H9 (cell line): Measurements from ENCODE around the gene CTNNBL1. TPM values are rescaled to one million over a fixed set of nuclear protein-coding genes. Genes with fewer than 3 reads are reported as not detected.

Source experiments
- DNase-seq: peaks from one replicate; pipeline ENCODE4 v3.0.0-alpha.2; 2017
- H2AFZ ChIP-seq: one replicate; pipeline ENCODE4 v1.6.1; 2013; ENCODE audit warnings: mild to moderate bottlenecking, low read length, control low read depth, moderate library complexity
- H2AK5ac ChIP-seq: 2 replicates; pipeline ENCODE4 v1.6.1; 2013; ENCODE audit warnings: low read length, control low read depth, mixed read lengths; ENCODE audit not compliant: insufficient read length
- H2BK120ac ChIP-seq: one replicate; pipeline ENCODE4 v1.6.1; 2013; ENCODE audit warnings: low read depth, mild to moderate bottlenecking, low read length, control low read depth, inconsistent platforms; ENCODE audit not compliant: poor library complexity, severe bottlenecking
- H2BK12ac ChIP-seq: 2 replicates; pipeline ENCODE4 v1.6.1; 2013; ENCODE audit warnings: low read length, control low read depth, mixed read lengths, low read depth; ENCODE audit not compliant: insufficient read length
- H2BK15ac ChIP-seq: 2 replicates; pipeline ENCODE4 v1.6.1; 2013; ENCODE audit warnings: low read depth, low read length, control low read depth
- H2BK20ac ChIP-seq: one replicate; pipeline ENCODE4 v1.6.1; 2013; ENCODE audit warnings: low read depth, mild to moderate bottlenecking, low read length, control low read depth, inconsistent platforms; ENCODE audit not compliant: poor library complexity, severe bottlenecking
- H2BK5ac ChIP-seq: 2 replicates; pipeline ENCODE4 v1.6.1; 2013; ENCODE audit warnings: low read length, control low read depth, mixed read lengths; ENCODE audit not compliant: insufficient read length
- H3K14ac ChIP-seq: 2 replicates; pipeline ENCODE4 v1.6.1; 2013; ENCODE audit warnings: low read length, control low read depth; ENCODE audit not compliant: insufficient read depth
- H3K18ac ChIP-seq: 2 replicates; pipeline ENCODE4 v1.6.1; 2013; ENCODE audit warnings: low read depth, mild to moderate bottlenecking, mixed read lengths, low read length, control low read depth; ENCODE audit not compliant: insufficient read length
- H3K23ac ChIP-seq: 2 replicates; pipeline ENCODE4 v1.6.1; 2013; ENCODE audit warnings: low read length, control low read depth, mixed read lengths, low read depth; ENCODE audit not compliant: insufficient read length
- H3K23me2 ChIP-seq: 2 replicates; pipeline ENCODE4 v1.6.1; 2013; ENCODE audit warnings: low read depth, mild to moderate bottlenecking, mixed read lengths, low read length, control low read depth; ENCODE audit not compliant: insufficient read length, poor library complexity, severe bottlenecking
- H3K27ac ChIP-seq: 2 replicates; pipeline ENCODE4 v1.5.1; 2013; ENCODE audit warnings: low read length, control low read depth, mixed read lengths, low read depth; ENCODE audit not compliant: insufficient read length
- H3K27me3 ChIP-seq: 2 replicates; pipeline ENCODE4 v1.6.1; 2013; ENCODE audit warnings: low read length, control low read depth, inconsistent platforms; ENCODE audit not compliant: insufficient read depth
- H3K4ac ChIP-seq: 2 replicates; pipeline ENCODE4 v1.6.1; 2013; ENCODE audit warnings: low read depth, mild to moderate bottlenecking, control low read depth, inconsistent platforms, low read length, moderate library complexity
- H3K4me1 ChIP-seq: 2 replicates; pipeline ENCODE4 v1.6.1; 2013; ENCODE audit warnings: low read length, control low read depth, inconsistent platforms; ENCODE audit not compliant: insufficient read depth
- H3K4me2 ChIP-seq: 2 replicates; pipeline ENCODE4 v1.6.1; 2013; ENCODE audit warnings: low read length, control low read depth, mixed read lengths; ENCODE audit not compliant: insufficient read length, insufficient read depth
- H3K56ac ChIP-seq: 2 replicates; pipeline ENCODE4 v1.6.1; 2013; ENCODE audit warnings: low read depth, mild to moderate bottlenecking, mixed read lengths, low read length, control low read depth; ENCODE audit not compliant: insufficient read length
- H3K79me1 ChIP-seq: 2 replicates; pipeline ENCODE4 v1.6.1; 2013; ENCODE audit warnings: low read depth, mild to moderate bottlenecking, moderate library complexity, low read length, control low read depth, inconsistent platforms; ENCODE audit not compliant: insufficient read depth, poor library complexity, severe bottlenecking
- H3K79me2 ChIP-seq: 2 replicates; pipeline ENCODE4 v1.6.1; 2013; ENCODE audit warnings: low read length, control low read depth, inconsistent platforms; ENCODE audit not compliant: insufficient read depth
- H3K9ac ChIP-seq: 2 replicates; pipeline ENCODE4 v1.6.1; 2013; ENCODE audit warnings: low read length, control low read depth, mixed read lengths; ENCODE audit not compliant: insufficient read length; ENCODE audit errors: extremely low read depth
- H3K9me3 ChIP-seq: one replicate; pipeline ENCODE4 v1.6.1; 2013; ENCODE audit warnings: low read depth, low read length, inconsistent platforms; ENCODE audit not compliant: control insufficient read depth
- H3T11ph ChIP-seq: one replicate; pipeline ENCODE4 v1.6.1; 2013; ENCODE audit warnings: mild to moderate bottlenecking, low read length, control low read depth, inconsistent platforms
- H4K20me1 ChIP-seq: one replicate; pipeline ENCODE4 v1.6.1; 2013; ENCODE audit not compliant: control insufficient read depth, insufficient read length, insufficient read depth
- H4K5ac ChIP-seq: 2 replicates; pipeline ENCODE4 v1.6.1; 2013; ENCODE audit warnings: low read depth, mild to moderate bottlenecking, mixed read lengths, low read length, control low read depth; ENCODE audit not compliant: insufficient read length
- H4K8ac ChIP-seq: replicated peaks from 2 replicates; pipeline ENCODE4 v1.6.1; 2013; ENCODE audit warnings: low read length, control low read depth, mixed read lengths, low read depth; ENCODE audit not compliant: insufficient read length
- H4K91ac ChIP-seq: 2 replicates; pipeline ENCODE4 v1.6.1; 2013; ENCODE audit warnings: low read depth, mild to moderate bottlenecking, moderate library complexity, mixed read lengths, low read length, control low read depth; ENCODE audit not compliant: insufficient read length
- H3K27ac Mint-ChIP-seq, 3 experiments: 2 replicates in 2 of 3; 3 replicates in 1 of 3; pipeline ENCODE4 v1.8.0; 2020 to 2021; ENCODE audit warnings: mixed read lengths in 3 of 3, mild to moderate bottlenecking in 1 of 3, moderate library complexity in 1 of 3
- H3K27me3 Mint-ChIP-seq: 2 replicates; pipeline ENCODE4 v1.8.0; 2021; ENCODE audit warnings: low read depth, mild to moderate bottlenecking, moderate library complexity, mixed read lengths
- H3K36me3 Mint-ChIP-seq, 3 experiments: 2 replicates in 2 of 3; 3 replicates in 1 of 3; pipeline ENCODE4 v1.8.0; 2020 to 2021; ENCODE audit warnings: low read depth in 3 of 3, mixed read lengths in 3 of 3; ENCODE audit not compliant: insufficient read depth in 1 of 3
- H3K4me1 Mint-ChIP-seq, 2 experiments: 2 replicates each; pipeline ENCODE4 v1.8.0; 2020; ENCODE audit warnings: mixed read lengths in 2 of 2
- H3K4me3 Mint-ChIP-seq, 2 experiments: 2 replicates in 1 of 2; 3 replicates in 1 of 2; pipeline ENCODE4 v1.8.0; 2020 to 2021; ENCODE audit warnings: mild to moderate bottlenecking in 2 of 2, mixed read lengths in 2 of 2, moderate library complexity in 1 of 2
- H3K9me3 Mint-ChIP-seq, 2 experiments: 2 replicates in 1 of 2; 3 replicates in 1 of 2; pipeline ENCODE4 v1.8.0; 2020; ENCODE audit warnings: mild to moderate bottlenecking in 2 of 2, mixed read lengths in 2 of 2, moderate library complexity in 1 of 2
- total RNA-seq: library from RNA; stranded (reverse); gene quantifications from 2 replicates; pipeline ENCODE4 v1.2.1, GENCODE V29; 2021
- TF ChIP-seq, protein P1 (sequence below): fragments of 200-600 bp; sonication (generic); conservative IDR thresholded peaks from 3 replicates; pipeline ENCODE4 v1.8.0; 2021; ENCODE audit warnings: antibody characterized with exemption, mild to moderate bottlenecking

The CTNNBL1 gene
- total RNA-seq, 1 experiment from 2014 or later, result 67.2 TPM

DNA sequence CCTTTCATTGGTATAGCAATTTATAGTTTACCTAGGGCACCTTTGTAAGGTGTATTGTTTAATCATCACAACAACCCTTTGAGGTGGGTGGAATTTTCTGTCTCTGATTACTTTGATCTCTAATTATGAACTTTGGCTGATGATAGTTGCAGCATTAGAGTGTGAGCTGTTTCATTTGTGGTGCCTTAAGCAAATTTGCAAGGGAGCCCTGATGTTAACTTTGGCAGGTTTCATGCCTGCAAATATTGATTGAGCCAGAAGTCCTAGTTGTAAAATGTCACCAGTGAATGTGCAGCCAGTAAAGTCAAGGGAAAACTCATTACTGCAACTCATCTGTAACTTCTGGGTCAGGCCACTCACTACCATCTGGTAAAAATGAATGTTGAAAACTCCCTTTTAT lies 29.8 kb downstream of the CTNNBL1 start:
- H3K27ac Mint-ChIP-seq, result no peak overlapping the region

More for the DNA sequence above, 29.8 kb downstream of the CTNNBL1 start:
- no peak overlapping the region for H4K91ac ChIP-seq
- no peak overlapping the region for H3K23ac ChIP-seq
- H3K4me1 Mint-ChIP-seq, result peaks cover 28 to 35% of the 10 kb centered on the region in 2 experiments
- H3K4me1 ChIP-seq, result peaks cover 4% of the 10 kb centered on the region; the same call in 1 of the 2 replicates
- no peak overlapping the region for H3K56ac ChIP-seq
- no peak overlapping the region for H2AK5ac ChIP-seq
- no peak overlapping the region for H3K14ac ChIP-seq
- no peak overlapping the region for H4K8ac ChIP-seq
- no peaks in the 10 kb centered on the region for H3K27me3 ChIP-seq
- H3K27ac ChIP-seq, result no peak overlapping the region
- no peaks in the 10 kb centered on the region for H3K79me2 ChIP-seq
- no peak overlapping the region for H3K4ac ChIP-seq
- H4K5ac ChIP-seq, result no peak overlapping the region
- H3K9me3 Mint-ChIP-seq, result peaks cover under 1 to 4% of the 10 kb centered on the region in 2 experiments; a peak in 3 of 5 replicates
- TF ChIP-seq, protein P1, sequence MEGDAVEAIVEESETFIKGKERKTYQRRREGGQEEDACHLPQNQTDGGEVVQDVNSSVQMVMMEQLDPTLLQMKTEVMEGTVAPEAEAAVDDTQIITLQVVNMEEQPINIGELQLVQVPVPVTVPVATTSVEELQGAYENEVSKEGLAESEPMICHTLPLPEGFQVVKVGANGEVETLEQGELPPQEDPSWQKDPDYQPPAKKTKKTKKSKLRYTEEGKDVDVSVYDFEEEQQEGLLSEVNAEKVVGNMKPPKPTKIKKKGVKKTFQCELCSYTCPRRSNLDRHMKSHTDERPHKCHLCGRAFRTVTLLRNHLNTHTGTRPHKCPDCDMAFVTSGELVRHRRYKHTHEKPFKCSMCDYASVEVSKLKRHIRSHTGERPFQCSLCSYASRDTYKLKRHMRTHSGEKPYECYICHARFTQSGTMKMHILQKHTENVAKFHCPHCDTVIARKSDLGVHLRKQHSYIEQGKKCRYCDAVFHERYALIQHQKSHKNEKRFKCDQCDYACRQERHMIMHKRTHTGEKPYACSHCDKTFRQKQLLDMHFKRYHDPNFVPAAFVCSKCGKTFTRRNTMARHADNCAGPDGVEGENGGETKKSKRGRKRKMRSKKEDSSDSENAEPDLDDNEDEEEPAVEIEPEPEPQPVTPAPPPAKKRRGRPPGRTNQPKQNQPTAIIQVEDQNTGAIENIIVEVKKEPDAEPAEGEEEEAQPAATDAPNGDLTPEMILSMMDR, result no peak
- H3K36me3 Mint-ChIP-seq, result peaks cover 2% of the 10 kb centered on the region in 3 experiments; a peak in 4 of 7 replicates
- no peaks in the 10 kb centered on the region for H3K9me3 ChIP-seq
- no peak overlapping the region for H2BK15ac ChIP-seq
- no peak overlapping the region for H3K4me3 Mint-ChIP-seq
- H3T11ph ChIP-seq, result no peak overlapping the region
- H4K20me1 ChIP-seq, result no peaks in the 10 kb centered on the region
- no peak overlapping the region for H2BK120ac ChIP-seq
- H2BK20ac ChIP-seq, result peak overlapping the region; percentile 11
- H2AFZ ChIP-seq, result no peak overlapping the region
- no peak overlapping the region for H2BK5ac ChIP-seq
- H3K18ac ChIP-seq, result no peak overlapping the region
- no peak overlapping the region for H3K9ac ChIP-seq
- no peak for DNase-seq
- no peak overlapping the region for H2BK12ac ChIP-seq
- H3K23me2 ChIP-seq, result no peaks in the 10 kb centered on the region
- H3K79me1 ChIP-seq, result no peaks in the 10 kb centered on the region
- H3K4me2 ChIP-seq, result no peak overlapping the region
- H3K27me3 Mint-ChIP-seq, result no peaks in the 10 kb centered on the region
